Activated naive CD4-positive, alpha-beta T cell (primary cell): Measurements from ENCODE around the gene RPS21.

Source experiments
- DNase-seq, 4 experiments: peaks; one replicate each; lab custom pipeline; 2025; lab: John Stamatoyannopoulos, UW

RPS21 gene

DNA sequence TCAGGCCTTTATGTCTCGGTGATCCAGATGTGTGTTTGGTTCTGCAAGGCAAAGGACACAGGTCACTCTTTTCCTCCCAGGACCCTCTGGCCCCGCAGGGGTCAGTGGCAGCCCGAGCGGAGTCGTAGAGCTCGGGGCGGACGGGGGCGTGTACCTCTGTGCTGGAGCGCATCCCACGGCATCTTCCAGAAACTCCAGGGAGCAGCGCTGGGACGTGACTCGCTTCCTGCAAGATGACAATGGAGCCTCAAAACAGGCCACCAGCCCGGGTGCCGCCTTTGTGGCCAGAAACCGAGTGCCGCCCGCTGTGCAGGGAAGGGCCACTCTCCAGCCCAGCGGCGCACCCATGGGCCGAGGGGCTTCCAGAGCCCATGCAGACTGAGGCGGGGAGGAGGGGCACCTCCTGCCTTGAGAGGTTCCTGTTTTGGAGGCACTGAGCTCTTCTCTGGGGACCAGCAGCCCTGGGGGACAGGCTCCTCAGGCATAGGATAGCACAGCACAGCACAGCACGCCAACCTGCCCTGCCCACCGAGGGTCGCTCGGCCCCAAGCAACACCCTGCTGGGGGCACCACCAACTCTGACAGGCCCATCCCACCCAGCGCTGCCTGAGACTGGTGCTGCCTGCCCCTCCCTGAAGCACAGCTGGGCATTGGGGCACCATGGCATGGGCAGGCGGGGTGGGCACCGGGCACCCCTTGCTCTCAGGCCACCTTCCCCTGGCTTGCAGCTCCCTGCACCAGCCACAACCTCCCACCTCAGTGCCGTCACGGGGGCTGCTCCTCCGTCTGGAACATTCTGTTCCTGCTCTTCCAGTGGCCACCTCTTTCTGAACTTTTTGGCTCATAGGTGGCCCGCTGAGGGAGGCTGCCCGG, 9.7 kb downstream of the RPS21 start:
- DNase-seq: no peak

GRCh38 chr20:62398120-62398821, 11.4 kb downstream of the RPS21 start:
- no peak for DNase-seq

DNA sequence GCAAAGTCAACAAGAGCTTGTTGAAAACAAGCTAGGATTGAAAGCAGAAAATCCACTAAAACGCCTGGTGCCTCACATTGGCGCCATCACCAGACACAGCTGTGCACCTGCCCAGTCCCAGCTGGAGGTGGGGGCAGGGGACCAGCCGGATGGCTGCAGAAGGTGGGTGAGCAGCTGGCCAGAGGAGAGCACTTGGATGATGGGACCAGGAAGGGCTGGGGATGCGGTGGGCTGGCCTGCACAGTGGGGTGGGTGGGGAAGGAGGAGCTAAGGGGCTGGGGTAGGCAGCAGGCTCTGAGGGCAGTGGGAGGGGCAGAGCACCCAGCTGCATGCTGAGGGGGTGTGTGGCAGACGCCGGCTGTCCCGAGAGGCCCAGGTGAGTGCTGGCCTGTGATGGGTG, 13.1 kb downstream of the RPS21 start:
- DNase-seq: no peak

- DNase-seq: no peak
These were observed 13.6 kb downstream of the RPS21 start for GRCh38 chr20:62400541-62400940.

GRCh38 chr20:62401331-62401779, 14.5 kb downstream of the RPS21 start:
- DNase-seq: no peak

DNA sequence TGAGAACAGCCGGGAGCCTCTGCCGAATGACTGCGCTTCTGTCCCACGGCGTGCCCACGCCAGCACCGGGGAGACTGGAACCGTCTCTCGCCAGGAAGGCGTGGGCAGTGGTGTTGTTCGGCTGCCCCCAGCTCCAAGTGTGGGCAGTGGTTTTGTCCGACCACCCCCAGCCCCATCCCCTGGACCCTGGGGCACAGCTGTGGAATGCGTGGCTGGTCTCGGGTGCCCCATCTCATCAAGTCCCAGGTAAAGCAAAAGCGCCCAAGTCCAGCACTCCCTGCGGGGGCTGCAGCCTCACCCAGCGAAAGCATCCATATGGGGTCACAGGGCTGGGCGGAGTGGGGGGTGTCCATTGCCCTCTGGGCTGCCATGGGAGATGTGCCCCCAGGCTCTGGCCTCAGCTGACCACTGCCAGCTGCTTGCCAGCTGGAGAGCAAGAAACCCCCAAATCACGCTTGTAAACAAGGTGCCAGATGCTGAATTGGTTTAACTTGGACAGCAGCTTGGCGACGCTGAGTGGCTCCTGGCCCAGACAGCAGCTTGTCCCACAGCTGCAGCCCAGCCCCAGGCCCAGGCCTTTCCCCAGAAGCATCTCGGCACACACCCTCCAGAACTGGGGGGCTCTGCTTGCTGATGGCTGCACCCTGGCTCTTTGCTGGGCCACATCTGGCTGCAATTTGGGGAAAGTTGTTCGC, 15.7 kb downstream of the RPS21 start:
- DNase-seq: no peak

- DNase-seq: no peak
These were observed 16.4 kb downstream of the RPS21 start for GRCh38 chr20:62403331-62403730.

- DNase-seq: no peak
These were observed 17.3 kb downstream of the RPS21 start for GRCh38 chr20:62404112-62404665.

DNA sequence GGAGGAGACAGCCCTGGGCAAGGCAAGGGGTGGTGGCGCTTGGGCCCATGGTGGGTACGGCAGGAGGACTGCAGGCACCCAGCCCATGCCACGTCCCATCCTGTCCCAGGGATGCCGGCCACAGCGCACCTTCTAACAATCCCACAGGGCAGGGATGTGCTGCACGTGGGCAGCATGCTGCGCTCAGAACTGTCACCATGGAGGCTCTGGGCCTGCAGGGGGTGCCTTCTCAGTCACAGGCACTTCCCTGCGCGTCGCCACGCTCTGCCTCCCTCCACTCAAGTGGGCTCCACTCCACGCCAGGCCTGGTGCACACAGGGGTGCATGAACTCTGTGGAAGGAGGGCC, 17.8 kb downstream of the RPS21 start:
- no peak for DNase-seq

DNA sequence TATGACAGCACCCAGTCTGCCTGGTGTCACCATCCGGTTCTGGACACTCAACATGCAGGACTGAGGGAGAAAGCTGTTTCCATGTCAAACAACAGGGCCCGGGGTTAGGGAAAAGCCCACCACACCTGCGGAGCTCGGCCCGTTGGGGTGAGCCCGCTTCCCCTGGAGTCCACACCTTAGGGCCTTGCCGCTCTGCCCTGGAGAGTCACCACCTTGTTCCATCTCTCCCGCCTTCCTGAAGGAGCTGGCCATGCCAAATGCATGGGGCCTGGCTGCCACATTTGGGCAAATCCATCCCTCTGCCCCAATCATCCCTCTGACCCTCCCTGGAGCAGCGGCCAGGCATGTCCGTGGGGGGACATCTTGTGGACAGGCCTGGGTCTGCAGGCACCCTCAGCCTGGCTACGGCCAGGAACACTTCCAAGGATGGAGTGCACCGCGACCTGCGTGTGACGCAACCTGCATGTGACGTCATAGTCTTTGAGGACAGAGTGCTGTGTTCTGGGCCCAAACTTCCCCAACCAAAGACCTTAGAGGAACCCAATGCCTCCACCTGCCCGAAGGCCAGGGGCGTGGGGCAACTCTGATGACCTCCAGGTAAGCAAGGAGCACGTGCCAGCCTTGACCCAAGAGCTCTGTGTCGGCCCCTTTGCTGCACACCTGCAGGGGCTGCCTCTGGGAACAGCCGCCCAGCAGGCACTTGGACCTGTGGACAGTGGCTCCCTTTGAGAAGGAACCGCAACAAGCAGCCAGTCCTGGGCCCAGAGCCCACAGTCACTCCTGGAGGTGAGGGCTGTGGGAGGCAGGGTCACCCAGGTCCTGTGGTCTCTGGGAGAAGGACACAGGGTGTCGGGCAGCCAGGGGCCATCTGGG, 18.4 kb downstream of the RPS21 start:
- no peak for DNase-seq

DNA sequence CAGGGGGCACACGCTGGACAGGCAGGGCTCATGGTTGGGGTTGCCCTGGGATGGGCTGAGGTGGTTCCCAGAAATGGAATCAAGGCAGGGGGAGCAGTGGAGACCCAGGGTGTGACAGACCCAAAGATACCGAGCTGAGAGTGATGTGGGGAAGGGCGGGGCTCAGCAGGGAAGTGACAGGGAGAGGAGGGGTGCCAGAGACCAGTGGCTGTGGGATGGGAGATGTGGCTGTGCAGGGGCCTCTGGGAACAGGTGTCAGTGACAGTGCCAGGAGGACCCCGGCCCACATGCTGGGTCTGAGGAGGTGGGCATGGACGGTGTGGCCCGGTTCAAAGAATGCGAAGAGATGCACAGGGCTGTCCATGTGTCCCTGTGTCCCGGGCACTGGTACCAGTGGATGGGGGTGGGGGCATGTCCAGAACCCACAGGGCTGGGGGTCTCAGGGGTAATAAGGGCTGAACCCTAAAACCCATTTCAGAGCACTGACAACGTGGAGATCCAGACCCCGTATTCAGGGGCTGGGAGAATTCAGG, 19.1 kb downstream of the RPS21 start:
- DNase-seq: no peak

GRCh38 chr20:62406635-62407176, 19.8 kb downstream of the RPS21 start:
- no peak for DNase-seq

DNA sequence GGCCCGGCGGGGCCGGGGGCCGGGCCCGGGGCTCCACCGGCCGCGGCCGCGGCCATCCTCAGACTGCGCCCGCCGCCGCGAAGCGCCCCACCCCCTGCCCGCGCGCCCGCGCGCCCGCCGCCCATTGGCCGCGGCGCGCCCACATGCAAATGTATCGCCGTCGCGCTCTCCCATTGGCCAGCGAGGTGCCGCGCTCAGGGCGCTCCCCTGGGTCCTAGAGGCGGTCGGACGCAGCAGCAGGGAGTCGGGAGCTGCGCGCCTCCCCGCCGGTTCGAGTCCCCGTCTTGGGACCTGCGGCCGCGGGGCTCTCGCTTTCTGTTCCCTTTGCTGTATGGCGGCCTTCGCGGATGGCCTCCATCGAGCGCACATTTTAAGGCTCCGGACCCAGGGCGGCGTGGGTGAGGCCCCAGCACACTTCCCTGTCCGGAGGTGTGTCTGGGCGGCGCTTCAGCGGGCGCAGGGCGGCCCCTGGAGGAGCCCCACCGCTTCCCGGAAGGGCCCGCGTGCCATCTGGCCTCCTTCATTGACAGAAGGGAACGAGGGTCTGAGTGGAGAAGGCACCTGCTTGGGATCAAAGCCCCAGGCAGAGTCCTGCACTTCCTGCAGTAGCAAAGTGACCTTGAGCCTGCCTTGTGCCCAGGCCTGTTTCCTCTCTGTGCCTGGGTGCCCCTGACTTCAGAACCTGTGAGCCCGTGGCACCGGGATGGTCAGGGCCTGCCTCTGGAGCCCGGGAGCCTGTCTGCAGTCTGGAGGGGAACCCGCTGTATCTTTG, 20.5 kb downstream of the RPS21 start, which contains the start of gene CABLES2:
CABLES2 (minus strand) TSS at position 65 of the 772 bp plus-strand sequence; CDS start at position 56, 9 bp downstream.
- peak; percentile 68 to 88 (median 80) for DNase-seq

- no peak for DNase-seq
These were observed 21.2 kb downstream of the RPS21 start for GRCh38 chr20:62408055-62408454.

GRCh38 chr20:62408640-62409039, 21.7 kb downstream of the RPS21 start:
- DNase-seq: no peak

DNA sequence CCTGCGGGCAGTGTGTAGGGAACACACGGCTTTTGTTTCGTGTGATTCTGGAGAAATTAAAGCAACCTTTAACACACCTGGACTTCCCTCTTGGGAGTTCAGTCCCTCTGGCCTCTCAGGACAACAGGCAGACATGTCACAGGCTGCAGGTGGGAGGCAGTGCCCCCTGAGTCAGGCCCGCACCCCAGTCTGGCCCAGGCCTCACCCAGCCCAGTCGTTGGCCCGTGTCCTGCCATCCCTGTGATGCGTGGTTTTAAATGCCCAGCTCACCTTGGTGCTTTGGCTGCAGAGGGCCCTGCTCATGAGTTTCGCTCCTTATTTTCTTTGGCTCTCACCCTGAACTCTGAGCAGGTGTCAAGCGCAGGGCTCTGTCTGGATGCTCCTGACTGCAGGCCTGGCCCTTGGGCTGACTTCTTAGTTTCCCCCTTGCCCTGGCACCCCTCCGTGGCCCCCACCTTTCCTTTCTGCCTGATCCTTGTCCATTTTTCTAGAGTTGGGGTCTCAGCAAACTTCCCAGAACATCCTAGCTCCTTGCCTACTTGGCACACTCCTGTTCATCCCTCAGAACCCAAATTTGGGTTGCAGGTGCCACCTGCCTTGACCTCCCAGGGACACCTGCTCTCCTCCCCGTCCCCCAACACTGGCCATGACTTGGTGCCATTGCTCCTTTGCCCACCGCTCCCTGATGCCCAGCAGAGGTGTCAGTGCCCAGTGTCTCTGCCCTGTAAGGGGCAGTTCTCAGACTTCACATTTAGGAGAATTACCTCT, 22.4 kb downstream of the RPS21 start:
- DNase-seq: no peak

DNA sequence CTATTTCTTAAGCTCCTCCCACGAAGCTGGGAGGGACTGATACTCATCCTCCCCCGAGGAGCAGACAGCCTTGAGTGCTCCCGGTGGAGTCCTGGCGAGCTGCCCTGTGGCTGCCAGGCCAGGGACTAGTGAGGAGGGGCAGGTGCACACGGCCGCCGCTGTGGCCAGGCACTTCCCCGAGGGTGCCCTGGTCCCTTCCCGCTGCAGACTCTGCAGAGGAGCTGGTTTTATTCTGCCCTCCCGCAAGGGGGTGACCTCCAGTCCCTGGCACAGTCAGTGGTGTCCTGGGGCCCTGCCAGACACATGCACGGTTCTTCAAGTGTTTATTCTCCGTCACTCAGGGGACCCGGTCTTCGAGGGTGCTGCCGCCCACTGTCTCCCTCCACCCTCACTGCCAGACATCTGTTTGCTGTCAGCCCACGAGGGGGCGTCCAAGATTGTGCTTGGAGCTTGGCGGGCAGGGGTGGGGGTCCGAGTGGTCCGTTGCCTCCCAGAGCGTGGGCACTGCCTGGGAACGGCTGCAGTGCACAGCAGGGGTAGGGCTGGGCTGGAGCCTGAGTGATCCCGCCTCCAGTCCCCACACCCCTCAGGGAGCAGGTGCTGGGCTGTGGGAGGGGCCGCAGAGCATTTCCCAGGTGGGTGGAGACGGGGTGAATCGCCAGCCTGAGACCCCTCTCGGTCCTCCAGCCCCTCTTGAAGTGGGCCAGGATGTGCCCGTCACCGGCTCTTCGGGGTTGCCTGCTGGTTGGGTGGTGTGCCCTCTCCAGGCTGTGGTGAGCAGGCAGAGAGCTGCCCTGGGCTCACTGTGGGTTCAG, 23.2 kb downstream of the RPS21 start:
- DNase-seq: peak in 1 of 4 experiments; percentile 22

DNA sequence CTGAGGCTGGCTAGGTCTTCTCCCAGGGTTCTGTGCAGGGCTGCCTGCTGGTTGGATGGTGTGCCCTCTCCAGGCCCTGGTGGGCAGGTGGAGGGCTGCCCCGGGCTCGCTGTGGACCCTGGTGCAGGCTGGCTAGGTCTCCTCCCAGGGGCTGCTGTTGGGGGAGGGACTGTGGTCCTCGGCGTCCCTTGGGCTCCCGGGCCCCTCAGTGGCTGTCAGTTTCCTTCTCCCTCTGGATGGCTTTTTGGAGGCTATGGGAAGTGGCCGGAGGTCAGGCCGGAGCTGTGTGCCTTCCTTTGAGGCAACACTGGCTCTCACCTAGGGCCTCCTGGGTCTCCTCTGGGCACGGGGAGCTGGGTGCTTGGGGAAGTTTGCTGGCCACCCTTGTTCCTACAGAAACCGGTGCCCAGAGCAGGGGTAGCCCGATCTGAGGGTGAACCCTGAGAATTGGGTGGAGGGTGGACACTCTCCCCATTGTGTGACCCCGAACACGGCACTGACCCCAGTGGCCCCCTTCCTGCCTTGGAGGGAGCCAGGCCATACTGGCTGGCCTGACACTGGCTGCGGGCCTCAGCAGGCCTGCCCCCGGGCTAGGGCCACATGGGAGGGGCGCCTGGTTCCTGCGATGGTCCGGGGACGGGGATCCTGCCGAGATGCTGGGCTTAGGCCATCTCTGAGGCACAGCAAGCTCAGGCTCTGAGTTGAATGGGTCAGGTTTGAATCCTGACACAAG, 24.0 kb downstream of the RPS21 start:
- DNase-seq: no peak
